Liver (tissue), 3 donors: ENCODE measurements around the gene FBN3.

Source experiments
- ATF3 ChIP-seq: IDR thresholded peaks from 2 replicates; pipeline ENCODE4 v1.6.1; 2016; ENCODE audit warnings: antibody characterized with exemption
- CTCF ChIP-seq: fragments of 150-350 bp; IDR thresholded peaks from 2 replicates; pipeline ENCODE4 v1.5.1; 2017; ENCODE audit warnings: improper control_type of control experiment, low read depth, low read length; ENCODE audit not compliant: missing input control
- FOXA1 ChIP-seq: IDR thresholded peaks from 2 replicates; pipeline ENCODE4 v1.6.1; 2016; ENCODE audit warnings: antibody characterized with exemption
- FOXA2 ChIP-seq: IDR thresholded peaks from 2 replicates; pipeline ENCODE4 v1.6.1; 2016; ENCODE audit warnings: antibody characterized with exemption
- GABPA ChIP-seq, 2 donors: IDR thresholded peaks in 1 of 2; conservative IDR thresholded peaks in 1 of 2; 2 replicates each; pipeline ENCODE4 v1.6.1; 2016; ENCODE audit warnings: antibody characterized with exemption in 2 of 2, mild to moderate bottlenecking in 1 of 2, moderate library complexity in 1 of 2
- MAX ChIP-seq: IDR thresholded peaks from 2 replicates; pipeline ENCODE4 v1.6.1; 2016; ENCODE audit warnings: antibody characterized with exemption
- RAD21 ChIP-seq, 2 donors: IDR thresholded peaks; 2 replicates each; pipeline ENCODE4 v1.6.1; 2016; ENCODE audit warnings: antibody characterized with exemption in 2 of 2, mild to moderate bottlenecking in 2 of 2
- REST ChIP-seq: IDR thresholded peaks from 2 replicates; pipeline ENCODE4 v1.6.1; 2016; ENCODE audit warnings: antibody characterized with exemption, mild to moderate bottlenecking
- TAF1 ChIP-seq: conservative IDR thresholded peaks from 2 replicates; pipeline ENCODE4 v1.6.1; 2016; ENCODE audit warnings: antibody characterized with exemption, mild to moderate bottlenecking
- YY1 ChIP-seq: IDR thresholded peaks from 2 replicates; pipeline ENCODE4 v1.6.1; 2016; ENCODE audit warnings: antibody characterized with exemption, mild to moderate bottlenecking
- donor health status: healthy.
- donor health status: healthy.

- TF ChIP-seq CTCF (no peak), FOXA1 (no peak), MAX (no peak), GABPA (IDR thresholded peaks at IDR 0.05 in 1 of 2, conservative IDR thresholded peaks at IDR 0.05 in 1 of 2) (no peak), TAF1 (no peak), RAD21 (IDR thresholded peaks at IDR 0.05) (no peak), ATF3 (no peak), FOXA2 (no peak), YY1 (no peak), REST (no peak)
Observed at GRCh38 chr19:8088752-8089663, 60.4 kb downstream of the FBN3 start.
